B cell (primary cell): ENCODE results near the gene TFAP2B. TPM values are rescaled to one million over a fixed set of nuclear protein-coding genes. Genes with fewer than 3 reads are reported as not detected.

Source experiments
- ATAC-seq: fragments of 200-7000 bp; cut with Tn5 transposase; one replicate; pipeline ENCODE4 v1.10.0; 2021; ENCODE audit warnings: low read depth, mild to moderate bottlenecking, moderate number of reproducible peaks, moderate library complexity
- CTCF ChIA-PET: fragments of 350-600 bp; sonication (Branson Sonifier 250); formaldehyde crosslinking; loops from one replicate; lab custom pipeline; 2021; ENCODE audit warnings: antibody characterized with exemption, inconsistent platforms; lab: Charles Lee
- POLR2A ChIA-PET: fragments of 350-600 bp; sonication (Branson Sonifier 250); formaldehyde crosslinking; loops from one replicate; lab custom pipeline; 2021; ENCODE audit warnings: antibody characterized with exemption; lab: Charles Lee
- DNase-seq: peaks from one replicate; pipeline ENCODE4 v3.0.0; 2013
- H2AFZ ChIP-seq: 2 replicates; pipeline ENCODE4 v1.6.1; 2012; ENCODE audit warnings: mild to moderate bottlenecking, low read depth, low read length; ENCODE audit not compliant: insufficient read depth, poor library complexity, severe bottlenecking
- H3K27ac ChIP-seq, 2 donors: 1 replicate in 1 of 2; 2 replicates in 1 of 2; pipeline ENCODE4 v1.5.1; 2012 to 2013; ENCODE audit warnings: low read length in 2 of 2, mild to moderate bottlenecking in 2 of 2, moderate library complexity in 1 of 2
- H3K27me3 ChIP-seq, 4 experiments: fragments of 200-600 bp in 1 of 4; sonication (generic) in 1 of 4; replicated peaks in 1 of 4; 1 replicate in 2 of 4; 2 replicates in 2 of 4; pipeline versions ENCODE4 v1.6.1 to v1.7.0; 2013 to 2016; ENCODE audit warnings: low read length in 3 of 4, mild to moderate bottlenecking in 2 of 4, mixed read lengths in 1 of 4, moderate library complexity in 1 of 4; ENCODE audit not compliant: insufficient read depth in 4 of 4, control insufficient read depth in 3 of 4; ENCODE audit errors: control extremely low read depth in 1 of 4
- H3K36me3 ChIP-seq, 2 experiments: replicated peaks in 1 of 2; 1 replicate in 1 of 2; 2 replicates in 1 of 2; pipeline versions ENCODE4 v1.6.1 to v1.7.1; 2013; ENCODE audit warnings: low read length in 1 of 2; ENCODE audit not compliant: insufficient read depth in 2 of 2, control insufficient read depth in 1 of 2; ENCODE audit errors: control extremely low read depth in 1 of 2, extremely low read depth in 1 of 2
- H3K4me1 ChIP-seq, 2 donors: fragments of 200-600 bp in 1 of 2; sonication (generic) in 1 of 2; 1 replicate in 1 of 2; 2 replicates in 1 of 2; pipeline versions ENCODE4 v1.5.1 to v1.6.1; 2013 to 2017; ENCODE audit warnings: low read length in 2 of 2; ENCODE audit not compliant: control insufficient read depth in 2 of 2, insufficient read depth in 2 of 2
- H3K4me2 ChIP-seq: replicated peaks from 2 replicates; pipeline ENCODE3; 2012; ENCODE audit warnings: mild to moderate bottlenecking, low read depth, low read length; ENCODE audit not compliant: poor library complexity, severe bottlenecking
- H3K4me3 ChIP-seq, 5 experiments: fragments of 200-600 bp in 1 of 5; sonication (generic) in 1 of 5; 1 replicate in 3 of 5; 2 replicates in 2 of 5; pipeline versions ENCODE4 v1.5.1 to v1.7.0; 2011 to 2016; ENCODE audit warnings: low read length in 4 of 5, mild to moderate bottlenecking in 4 of 5, low read depth in 2 of 5, control low read depth in 1 of 5, moderate library complexity in 1 of 5; ENCODE audit not compliant: insufficient read depth in 1 of 5; ENCODE audit errors: control extremely low read depth in 1 of 5, extremely low read depth in 1 of 5
- H3K79me2 ChIP-seq: fragments of 200-600 bp; sonication (generic); one replicate; pipeline ENCODE4 v1.6.0; 2016; ENCODE audit warnings: low read length; ENCODE audit not compliant: control insufficient read depth, insufficient read depth
- H3K9ac ChIP-seq: fragments of 200-600 bp; sonication (generic); 2 replicates; pipeline ENCODE4 v1.6.1; 2017; ENCODE audit warnings: mild to moderate bottlenecking, low read length, moderate library complexity
- H3K9me3 ChIP-seq, 3 donors: one replicate each; pipeline versions ENCODE4 v1.6.1 to v1.7.1; 2013; ENCODE audit warnings: low read length in 2 of 3; ENCODE audit not compliant: control insufficient read depth in 2 of 3, insufficient read depth in 1 of 3; ENCODE audit errors: control extremely low read depth in 1 of 3
- H4K20me1 ChIP-seq: 2 replicates; pipeline ENCODE4 v1.6.0; 2012; ENCODE audit warnings: mild to moderate bottlenecking, low read length; ENCODE audit not compliant: insufficient read depth, control insufficient read depth, poor library complexity, severe bottlenecking
- H3K27ac Mint-ChIP-seq: one replicate; pipeline ENCODE4 v1.8.0; 2021; ENCODE audit warnings: mixed read lengths
- H3K27me3 Mint-ChIP-seq: one replicate; pipeline ENCODE4 v1.8.0; 2021; ENCODE audit warnings: mixed read lengths
- H3K4me1 Mint-ChIP-seq: one replicate; pipeline ENCODE4 v1.8.0; 2021; ENCODE audit warnings: mixed read lengths
- H3K4me3 Mint-ChIP-seq: one replicate; pipeline ENCODE4 v1.8.0; 2021; ENCODE audit warnings: mixed read lengths
- H3K9me3 Mint-ChIP-seq: one replicate; pipeline ENCODE4 v1.8.0; 2022; ENCODE audit warnings: mixed read lengths; ENCODE audit not compliant: insufficient read depth
- EZH2 ChIP-seq: IDR thresholded peaks from 2 replicates; pipeline ENCODE4 v1.6.1; 2012; ENCODE audit warnings: borderline replicate concordance, low read depth, mild to moderate bottlenecking, moderate library complexity, low read length; ENCODE audit not compliant: insufficient read depth, poor library complexity, severe bottlenecking
- WGBS: methylation state at CpG from one replicate; pipeline ENCODE4 v1.1.5; 2013; ENCODE audit warnings: missing lambda C conversion rate; ENCODE audit not compliant: insufficient coverage; 5-methylcytosine and 5-hydroxymethylcytosine counted together
- intact Hi-C: fragments of 100-400 bp; cut with micrococcal nuclease; formaldehyde crosslinking; loops from one replicate; pipeline ENCODE4 v1.10.0; 2022
- polyA plus RNA-seq: library from polyadenylated mRNA; depleted of rRNA; stranded (reverse); fragments of >200 nt; gene quantifications from 2 replicates; pipeline ENCODE4 v1.2.3, GENCODE V29; 2012
- total RNA-seq, 2 donors: library from RNA; stranded (reverse); fragments of 120-200 nt in 1 of 2; gene quantifications; 1 replicate in 1 of 2; 2 replicates in 1 of 2; pipeline versions ENCODE4 v1.2.3 to v1.2.4, GENCODE V29; 2013 to 2022
- TF ChIP-seq, protein P1 (sequence below): fragments of 200-600 bp; IDR thresholded peaks from one replicate; pipeline ENCODE4 v1.8.0; 2022; ENCODE audit warnings: antibody characterized with exemption, mild to moderate bottlenecking

TFAP2B gene
- total and polyA plus RNA-seq, 2 donors (not counting 1 experiment from before 2014, with no cell fraction given), result not detected

DNA sequence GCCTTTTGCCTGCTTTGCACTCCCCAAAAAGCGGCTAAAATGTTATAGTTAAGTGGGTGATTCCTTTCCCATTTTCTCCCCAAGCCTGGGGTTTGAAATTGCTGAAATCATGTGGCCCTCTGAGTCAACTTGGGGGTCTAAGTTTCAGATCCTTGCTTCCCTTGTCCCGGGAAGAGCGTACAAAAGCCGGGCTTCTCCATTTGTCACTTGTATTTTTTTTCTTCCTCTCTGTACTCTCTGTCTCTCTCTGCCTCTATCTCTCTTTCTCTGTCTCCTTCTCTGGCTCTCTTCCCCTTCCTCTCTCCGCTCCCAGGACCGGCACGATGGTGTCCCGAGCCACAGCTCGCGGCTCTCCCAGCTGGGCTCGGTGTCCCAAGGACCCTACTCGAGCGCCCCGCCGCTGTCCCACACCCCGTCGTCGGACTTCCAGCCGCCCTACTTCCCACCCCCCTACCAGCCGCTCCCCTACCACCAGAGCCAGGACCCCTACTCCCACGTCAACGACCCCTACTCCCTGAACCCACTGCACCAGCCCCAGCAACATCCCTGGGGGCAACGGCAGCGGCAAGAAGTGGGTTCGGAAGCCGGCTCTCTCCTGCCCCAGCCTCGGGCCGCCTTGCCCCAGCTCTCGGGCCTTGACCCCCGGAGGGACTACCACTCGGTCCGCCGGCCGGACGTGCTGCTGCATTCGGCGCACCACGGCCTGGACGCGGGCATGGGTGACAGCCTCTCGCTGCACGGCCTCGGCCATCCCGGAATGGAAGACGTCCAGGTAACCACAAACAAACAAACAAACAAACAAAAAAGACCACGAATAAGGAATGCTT lies 4.6 kb downstream of the TFAP2B start:
- Histone ChIP-seq H3K9ac (no peak overlapping the region), H3K79me2 (no peaks in the 10 kb centered on the region), H3K4me2 (no peak overlapping the region), H3K9me3 (peaks cover 0 to 22% (median 0%) of the 10 kb centered on the region in 3 donors), H3K27ac (no peak overlapping the region), H3K4me3 (no peak overlapping the region), H3K36me3 (no peaks in the 10 kb centered on the region), H3K27me3 (peaks cover 0 to 78% (median 56%) of the 10 kb centered on the region in 4 experiments), H4K20me1 (no peaks in the 10 kb centered on the region), H2AFZ (no peak overlapping the region), H3K4me1 (peaks cover 8 to 20% of the 10 kb centered on the region in 2 donors)
- Mint-ChIP-seq H3K9me3 (no peaks in the 10 kb centered on the region), H3K4me1 (peaks cover 18% of the 10 kb centered on the region), H3K4me3 (no peak overlapping the region), H3K27ac (no peak overlapping the region), H3K27me3 (peaks cover 88% of the 10 kb centered on the region)
- 11% methylated on average over 39 of the region's 46 CpGs for WGBS
- POLR2A ChIA-PET, result no interaction called here
- CTCF ChIA-PET, result no interaction called here
- TF ChIP-seq, protein P1, sequence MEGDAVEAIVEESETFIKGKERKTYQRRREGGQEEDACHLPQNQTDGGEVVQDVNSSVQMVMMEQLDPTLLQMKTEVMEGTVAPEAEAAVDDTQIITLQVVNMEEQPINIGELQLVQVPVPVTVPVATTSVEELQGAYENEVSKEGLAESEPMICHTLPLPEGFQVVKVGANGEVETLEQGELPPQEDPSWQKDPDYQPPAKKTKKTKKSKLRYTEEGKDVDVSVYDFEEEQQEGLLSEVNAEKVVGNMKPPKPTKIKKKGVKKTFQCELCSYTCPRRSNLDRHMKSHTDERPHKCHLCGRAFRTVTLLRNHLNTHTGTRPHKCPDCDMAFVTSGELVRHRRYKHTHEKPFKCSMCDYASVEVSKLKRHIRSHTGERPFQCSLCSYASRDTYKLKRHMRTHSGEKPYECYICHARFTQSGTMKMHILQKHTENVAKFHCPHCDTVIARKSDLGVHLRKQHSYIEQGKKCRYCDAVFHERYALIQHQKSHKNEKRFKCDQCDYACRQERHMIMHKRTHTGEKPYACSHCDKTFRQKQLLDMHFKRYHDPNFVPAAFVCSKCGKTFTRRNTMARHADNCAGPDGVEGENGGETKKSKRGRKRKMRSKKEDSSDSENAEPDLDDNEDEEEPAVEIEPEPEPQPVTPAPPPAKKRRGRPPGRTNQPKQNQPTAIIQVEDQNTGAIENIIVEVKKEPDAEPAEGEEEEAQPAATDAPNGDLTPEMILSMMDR, result no peak
- TF ChIP-seq EZH2, result no peak
- ATAC-seq (no peak), DNase-seq (no peak)
- intact Hi-C loops, result no loop called here

DNA sequence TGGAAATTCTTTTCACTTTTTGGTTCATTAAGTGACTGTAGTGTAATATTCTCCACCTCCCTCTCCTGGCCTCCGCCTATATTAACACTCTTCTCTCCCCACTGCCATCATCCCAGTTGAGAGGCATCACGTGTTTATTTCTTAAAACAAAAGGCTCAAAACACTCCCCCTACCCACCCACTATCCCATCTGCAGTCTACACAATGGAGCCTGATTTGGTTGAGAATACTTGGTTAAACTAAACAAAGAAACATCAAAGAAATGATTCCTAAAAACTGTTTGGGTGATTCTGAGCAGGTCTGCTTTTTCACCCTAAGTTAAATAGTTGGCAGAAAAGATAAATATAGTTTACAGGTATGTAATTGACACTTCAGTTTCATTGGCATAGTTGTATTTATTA lies 5.9 kb downstream of the TFAP2B start:
- TF ChIP-seq, protein P1, result no peak
- no peak for TF ChIP-seq EZH2
- H3K36me3 ChIP-seq, result no peaks in the 10 kb centered on the region
- Mint-ChIP-seq H3K27ac (no peak overlapping the region), H3K4me3 (no peak overlapping the region), H3K9me3 (no peaks in the 10 kb centered on the region), H3K27me3 (peaks cover 86% of the 10 kb centered on the region), H3K4me1 (peaks cover 16% of the 10 kb centered on the region)
- ATAC-seq (no peak), DNase-seq (no peak)
- H3K9me3 ChIP-seq, result peaks cover 0 to 22% (median 0%) of the 10 kb centered on the region in 3 donors
- H3K27me3 ChIP-seq, result peaks cover 0 to 68% (median 50%) of the 10 kb centered on the region in 4 experiments
- no peaks in the 10 kb centered on the region for H4K20me1 ChIP-seq
- no peak overlapping the region for H3K9ac ChIP-seq
- 17% methylated on average over 2 of the region's 2 CpGs for WGBS
- H3K4me2 ChIP-seq, result no peak overlapping the region
- peaks cover 8 to 17% of the 10 kb centered on the region in 2 donors for H3K4me1 ChIP-seq
- H3K27ac ChIP-seq, result no peak overlapping the region
- H3K79me2 ChIP-seq, result no peaks in the 10 kb centered on the region
- CTCF ChIA-PET, result no interaction called here
- intact Hi-C loops, result no loop called here
- no peak overlapping the region for H3K4me3 ChIP-seq
- POLR2A ChIA-PET, result no interaction called here
- no peak overlapping the region for H2AFZ ChIP-seq
